Limb (tissue), 2 donors: ENCODE results near the gene FCHSD2.
"Not testable (repeated sequence)": the region's sequence is repeated elsewhere in the genome, so short reads cannot be mapped to it uniquely, and the experiment has no call there.

Source experiments
- DNase-seq, 2 donors: peaks; one replicate each; pipeline ENCODE4 v3.0.0-alpha.2; 2016; ENCODE audit errors: extremely low spot score in 2 of 2

The FCHSD2 gene

GRCh38 chr11:73013021-73013420, 129.1 kb downstream of the FCHSD2 start:
- DNase-seq: no peak

GRCh38 chr11:73012121-73012863, 129.8 kb downstream of the FCHSD2 start:
- DNase-seq: no peak

GRCh38 chr11:73011126-73011817, 130.8 kb downstream of the FCHSD2 start:
- DNase-seq: no peak

- no peak for DNase-seq
These were observed 132.1 kb downstream of the FCHSD2 start for GRCh38 chr11:73009972-73010371.

- DNase-seq: no peak
These were observed 138.0 kb downstream of the FCHSD2 start for GRCh38 chr11:73004088-73004487.

- DNase-seq: no peak
These were observed 139.0 kb downstream of the FCHSD2 start for GRCh38 chr11:73003088-73003487.

GRCh38 chr11:73002214-73002613, 139.9 kb downstream of the FCHSD2 start:
- DNase-seq: no peak

GRCh38 chr11:73001615-73002014, 140.5 kb downstream of the FCHSD2 start:
- no peak for DNase-seq

- DNase-seq: no peak
These were observed 143.4 kb downstream of the FCHSD2 start for GRCh38 chr11:72998676-72999075.

GRCh38 chr11:72996959-72997358, 145.2 kb downstream of the FCHSD2 start:
- no peak for DNase-seq

- no peak for DNase-seq
These were observed 152.4 kb downstream of the FCHSD2 start for GRCh38 chr11:72989727-72990126.

GRCh38 chr11:72988821-72989220, 153.3 kb downstream of the FCHSD2 start:
- no peak for DNase-seq

GRCh38 chr11:72985645-72986044, 156.5 kb downstream of the FCHSD2 start:
- peak in 1 of 2 donors; percentile 47 for DNase-seq

- no peak for DNase-seq
These were observed 157.6 kb downstream of the FCHSD2 start for GRCh38 chr11:72984453-72985077.

GRCh38 chr11:72983560-72983959, 158.6 kb downstream of the FCHSD2 start:
- no peak for DNase-seq

GRCh38 chr11:72981971-72982685, 160.0 kb downstream of the FCHSD2 start:
- no peak for DNase-seq

GRCh38 chr11:72981080-72981479, 161.0 kb downstream of the FCHSD2 start:
- no peak for DNase-seq

GRCh38 chr11:72977782-72978181, 164.3 kb downstream of the FCHSD2 start:
- not testable (repeated sequence) for DNase-seq

- DNase-seq: not testable (repeated sequence)
These were observed 165.6 kb downstream of the FCHSD2 start for GRCh38 chr11:72976522-72976892.

GRCh38 chr11:72975778-72976521, 166.2 kb downstream of the FCHSD2 start:
- DNase-seq: no peak
